GM19395 (cell line): ENCODE data around the gene MT1A.
A peak's percentile ranks its signal among the peaks of the same experiment; 100 is the strongest.

Source experiments
- ATAC-seq: cut with Tn5 transposase; IDR thresholded peaks from one replicate; pipeline ENCODE4 v1.9.1; 2021; ENCODE audit warnings: mild to moderate bottlenecking, moderate library complexity; ENCODE audit not compliant: unreplicated experiment

The MT1A gene

DNA sequence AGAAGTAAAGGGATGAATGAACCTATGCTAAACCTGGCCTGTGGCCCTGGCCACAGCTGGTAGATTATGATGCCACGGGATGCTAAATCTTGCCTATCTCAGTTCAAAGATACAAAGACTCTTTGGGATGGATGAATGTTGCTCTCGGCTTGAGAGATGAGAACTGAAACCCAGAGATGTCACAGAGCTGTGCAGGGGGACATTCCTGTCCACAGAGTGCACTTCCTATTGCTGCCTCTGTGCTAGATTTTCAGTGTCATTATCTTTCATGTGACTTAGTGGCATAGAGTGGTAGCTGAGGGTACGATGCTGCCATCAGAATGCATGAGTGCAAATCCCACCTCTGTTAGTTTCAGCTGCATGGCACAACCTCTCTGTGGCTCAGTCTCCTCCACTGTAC, 8.3 kb upstream of the MT1A start:
- peak; percentile 82 for ATAC-seq

GRCh38 chr16:56631197-56631596, 7.3 kb upstream of the MT1A start:
- ATAC-seq, result no peak

- ATAC-seq, result no peak
Observed at GRCh38 chr16:56631832-56632155, 6.7 kb upstream of the MT1A start.

GRCh38 chr16:56632156-56632847, 6.2 kb upstream of the MT1A start, which contains the start of gene MT1M:
TSS of gene MT1M (plus strand) at chr16:56632659. CDS start at chr16:56632732, 73 bp downstream.
- no peak for ATAC-seq

- ATAC-seq, result no peak
Observed at GRCh38 chr16:56632848-56633365, 5.6 kb upstream of the MT1A start.

GRCh38 chr16:56633535-56633934, 4.9 kb upstream of the MT1A start:
- ATAC-seq, result no peak

- ATAC-seq, result no peak
Observed at GRCh38 chr16:56634715-56635440, 3.6 kb upstream of the MT1A start.

DNA sequence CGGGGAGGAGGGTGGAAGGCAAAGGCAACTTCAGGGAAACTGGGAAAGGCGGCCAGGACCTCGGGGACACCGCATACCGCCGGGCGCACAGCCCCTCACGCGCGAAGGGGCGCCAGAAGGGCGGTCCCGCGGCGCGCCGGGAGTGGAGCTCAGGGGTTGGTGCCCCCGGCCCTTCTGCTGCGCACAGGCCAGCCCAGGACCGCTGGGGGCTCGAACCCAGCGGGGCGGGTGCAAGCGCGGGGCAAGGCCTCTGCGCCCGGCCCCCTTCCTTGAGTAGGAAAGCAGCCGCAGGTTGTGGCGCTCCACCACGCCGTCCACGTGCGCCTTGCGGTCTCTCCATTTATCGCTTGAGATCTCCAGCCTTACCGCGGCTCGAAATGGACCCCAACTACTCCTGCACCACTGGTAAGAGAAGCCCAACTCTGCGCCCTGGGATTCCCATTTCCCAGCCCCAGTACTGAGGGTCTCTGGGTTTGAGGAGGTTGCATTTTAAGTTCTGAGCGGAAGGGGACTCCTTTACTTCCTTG, 3.0 kb upstream of the MT1A start:
- ATAC-seq, result no peak

- ATAC-seq, result no peak
Observed at GRCh38 chr16:56636616-56637413, 1.7 kb upstream of the MT1A start.

- no peak for ATAC-seq
Observed at GRCh38 chr16:56639045-56639444, 579 bp downstream of the MT1A start.

GRCh38 chr16:56640076-56640475, 1.6 kb downstream of the MT1A start:
- no peak for ATAC-seq

DNA sequence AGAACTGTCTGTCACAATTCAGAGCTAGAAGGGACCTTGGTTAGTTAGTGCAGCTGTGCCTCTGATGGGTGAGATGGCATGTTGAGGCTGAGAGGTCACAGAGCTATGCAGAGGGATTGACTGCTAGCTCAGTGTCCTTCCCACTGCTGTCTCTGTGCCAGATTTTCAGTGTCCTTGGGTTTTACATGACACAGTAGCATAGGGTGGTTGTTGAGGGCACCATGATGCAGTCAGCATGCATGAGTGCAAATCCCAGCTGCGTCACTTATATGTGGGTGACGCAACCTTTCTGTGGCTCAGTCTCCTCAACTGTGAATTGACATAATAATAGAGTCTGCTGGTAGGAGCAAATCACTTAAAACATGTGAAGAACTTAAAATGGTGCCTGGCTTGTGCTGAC, 2.7 kb downstream of the MT1A start:
- ATAC-seq, result no peak

GRCh38 chr16:56643080-56643778, 4.8 kb downstream of the MT1A start:
- no peak for ATAC-seq

DNA sequence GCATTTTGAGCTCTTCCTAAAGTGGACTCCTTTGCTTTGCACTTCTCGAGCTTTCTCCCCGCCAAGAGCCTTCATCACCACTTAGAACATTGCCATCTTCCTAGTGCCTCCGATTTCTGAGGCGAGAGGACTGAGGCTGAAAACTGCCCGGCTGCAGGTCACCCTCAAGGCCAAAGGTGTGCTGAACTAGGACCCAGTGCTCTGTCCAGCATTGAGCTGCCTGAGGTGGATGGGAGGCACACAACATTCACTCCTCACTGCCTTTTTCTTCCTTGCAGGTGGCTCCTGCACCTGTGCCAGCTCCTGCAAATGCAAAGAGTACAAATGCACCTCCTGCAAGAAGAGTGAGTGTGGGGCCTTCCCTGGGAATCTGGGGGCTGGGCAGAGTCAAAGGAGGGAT, 5.4 kb downstream of the MT1A start:
- no peak for ATAC-seq

DNA sequence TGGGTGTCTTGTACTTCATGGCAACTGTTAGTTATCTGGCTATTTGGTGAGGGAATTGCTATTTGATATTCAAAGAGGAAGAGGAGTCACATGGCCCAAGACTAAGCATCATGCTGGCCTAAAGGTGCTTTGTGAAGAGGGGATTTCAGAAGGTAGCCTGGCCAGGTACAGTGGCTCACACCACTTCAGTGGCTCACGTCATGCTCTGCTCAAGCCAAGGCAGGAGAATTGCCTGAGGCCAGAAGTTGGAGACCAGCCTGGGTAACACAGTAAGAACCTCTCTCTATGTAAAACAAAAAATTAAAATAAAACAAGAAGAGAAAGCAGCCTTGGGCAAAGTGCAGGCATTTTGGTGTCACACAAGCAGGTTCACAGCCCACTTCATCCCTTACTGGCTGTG, 6.8 kb downstream of the MT1A start:
- no peak for ATAC-seq

GRCh38 chr16:56645838-56646237, 7.4 kb downstream of the MT1A start:
- no peak for ATAC-seq

DNA sequence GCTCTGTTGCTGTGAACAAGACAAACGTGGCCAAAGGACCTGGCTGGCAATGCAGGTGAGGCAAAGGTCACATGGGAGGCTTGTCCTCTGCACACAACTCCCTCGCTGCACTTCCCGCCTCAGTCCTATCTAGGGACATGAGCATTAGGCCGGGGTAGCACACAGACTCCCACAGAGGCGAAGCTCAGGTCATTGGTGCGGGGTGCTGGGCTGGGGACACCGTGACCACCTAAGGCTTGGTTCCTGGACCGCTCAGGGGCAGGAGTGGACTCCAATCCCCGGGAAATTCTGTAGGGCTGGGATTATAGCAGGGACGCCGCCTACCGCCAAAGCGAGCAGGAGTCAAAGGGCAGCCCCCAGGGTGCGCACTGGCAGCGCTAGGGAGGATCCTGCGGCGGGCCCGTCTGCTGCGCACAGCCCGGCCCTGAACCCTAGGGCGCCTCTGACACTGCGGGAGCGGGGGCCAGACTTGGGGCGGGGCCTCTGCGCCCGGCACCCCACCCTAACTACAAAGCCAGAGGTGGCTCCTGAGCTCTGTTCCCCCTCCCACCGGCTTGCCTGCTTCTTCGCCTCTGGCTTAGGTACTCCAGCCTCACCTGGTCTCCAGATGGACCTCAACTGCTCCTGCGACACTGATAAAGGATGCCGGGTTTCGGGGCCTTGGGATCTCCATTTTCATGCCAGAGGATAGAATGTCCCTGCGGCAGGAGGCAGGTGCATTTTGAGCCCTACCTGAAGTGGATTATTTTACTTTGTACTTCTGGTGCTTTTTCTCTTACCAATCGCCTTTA, 9.4 kb downstream of the MT1A start:
- ATAC-seq, result no peak

DNA sequence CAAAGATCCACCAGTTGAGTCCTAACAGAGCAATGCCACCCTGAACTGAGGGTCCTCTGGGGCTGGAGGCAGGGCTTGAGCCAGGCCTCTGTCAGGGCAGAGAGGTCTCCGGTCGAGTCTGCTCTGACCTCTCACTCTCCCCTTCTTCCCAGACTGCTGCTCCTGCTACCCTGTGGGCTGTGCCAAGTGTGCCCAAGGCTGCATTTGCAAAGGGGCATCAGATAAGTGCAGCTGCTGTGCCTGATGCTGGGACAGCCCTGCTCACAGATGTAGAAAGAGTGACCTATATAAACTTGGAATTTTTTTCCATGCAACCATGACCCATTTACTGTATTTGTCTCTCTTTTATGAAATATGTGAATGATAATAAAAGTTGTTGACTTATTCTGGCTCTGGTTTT, 10.8 kb downstream of the MT1A start:
- no peak for ATAC-seq

DNA sequence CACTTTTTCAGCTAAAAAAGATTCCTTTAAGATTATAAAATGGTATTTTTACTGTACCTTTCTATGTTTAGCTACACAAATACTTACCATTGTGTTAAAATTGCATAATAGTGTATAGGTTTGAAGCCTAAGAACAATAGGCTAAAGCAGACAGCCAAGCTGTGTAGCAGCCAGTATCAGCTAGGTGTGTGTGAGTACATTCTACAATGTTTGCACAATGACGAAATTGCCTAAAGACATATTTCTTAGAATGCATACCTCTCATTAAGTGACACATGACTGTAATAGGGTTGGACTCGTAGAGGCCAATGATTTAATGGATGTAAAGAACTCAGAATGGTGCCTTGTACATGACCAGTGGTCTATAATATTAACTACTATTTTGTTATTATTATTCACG, 11.4 kb downstream of the MT1A start:
- no peak for ATAC-seq

DNA sequence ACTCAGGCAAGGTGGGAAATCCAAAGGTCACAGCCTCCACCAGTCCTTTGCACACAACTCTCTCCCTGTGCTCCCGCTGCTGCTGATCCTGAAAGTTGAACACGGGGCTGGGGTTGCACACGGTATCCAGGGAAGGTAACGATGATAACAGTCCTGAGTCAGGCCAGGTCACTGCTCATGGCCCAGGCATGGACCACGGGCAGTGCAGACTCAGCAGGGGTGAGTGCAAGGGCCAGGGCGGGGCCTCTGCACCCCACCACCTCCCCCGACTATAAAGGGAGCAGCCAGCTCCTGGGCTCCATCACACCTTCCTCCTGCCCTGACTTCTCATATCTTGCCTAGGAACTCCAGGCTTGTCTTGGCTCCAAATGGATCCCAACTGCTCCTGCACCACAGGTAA, 13.1 kb downstream of the MT1A start, which contains the start of gene MT1B:
TSS of gene MT1B (plus strand) at position 301 of the 400 bp plus-strand sequence. CDS start at position 369, 68 bp downstream.
- ATAC-seq, result no peak
